CD4-positive, alpha-beta T cell treated with Interleukin-2 at 100 ng/mL for 4 hours (primary cell): Measurements from ENCODE around the gene RSPH1.
A peak's percentile ranks its signal among the peaks of the same experiment; 100 is the strongest.

Experiments used
- DNase-seq: peaks from one replicate; pipeline ENCODE4 v3.0.0-alpha.2; 2020; ENCODE audit warnings: low spot score

Gene RSPH1

GRCh38 chr21:42531771-42532170, 35.7 kb upstream of the RSPH1 start:
- no peak for DNase-seq

GRCh38 chr21:42530167-42530518, 34.1 kb upstream of the RSPH1 start:
- no peak for DNase-seq

GRCh38 chr21:42527489-42528158, 31.6 kb upstream of the RSPH1 start:
- peak; percentile 74 for DNase-seq

- DNase-seq = no peak
Observed at GRCh38 chr21:42527127-42527488, 31.1 kb upstream of the RSPH1 start.

GRCh38 chr21:42526379-42526727, 30.3 kb upstream of the RSPH1 start:
- no peak for DNase-seq

- DNase-seq = no peak
Observed at GRCh38 chr21:42525676-42526378, 29.8 kb upstream of the RSPH1 start.

GRCh38 chr21:42525029-42525581, 29.1 kb upstream of the RSPH1 start:
- DNase-seq = no peak

GRCh38 chr21:42524341-42525028, 28.5 kb upstream of the RSPH1 start:
- DNase-seq = peak; percentile 43

- DNase-seq = no peak
Observed at GRCh38 chr21:42523941-42524340, 27.9 kb upstream of the RSPH1 start.

- DNase-seq = no peak
Observed at GRCh38 chr21:42523211-42523610, 27.2 kb upstream of the RSPH1 start.

GRCh38 chr21:42522771-42523170, 26.7 kb upstream of the RSPH1 start:
- no peak for DNase-seq

GRCh38 chr21:42522271-42522670, 26.2 kb upstream of the RSPH1 start:
- no peak for DNase-seq

GRCh38 chr21:42521805-42522204, 25.8 kb upstream of the RSPH1 start:
- DNase-seq = no peak

- no peak for DNase-seq
Observed at GRCh38 chr21:42521384-42521783, 25.4 kb upstream of the RSPH1 start.

- no peak for DNase-seq
Observed at GRCh38 chr21:42520628-42521253, 24.7 kb upstream of the RSPH1 start.

GRCh38 chr21:42518626-42519025, 22.6 kb upstream of the RSPH1 start:
- DNase-seq = no peak

GRCh38 chr21:42518215-42518614, 22.2 kb upstream of the RSPH1 start:
- DNase-seq = no peak

GRCh38 chr21:42515708-42516502, 19.9 kb upstream of the RSPH1 start:
- DNase-seq = no peak

GRCh38 chr21:42514883-42515228, 18.8 kb upstream of the RSPH1 start:
- DNase-seq = no peak

GRCh38 chr21:42513985-42514882, 18.2 kb upstream of the RSPH1 start:
- DNase-seq = peak; percentile 58
